GM19099 (cell line): Measurements from ENCODE around the gene LECT2.

Source experiments
- POLR2A ChIP-seq: IDR thresholded peaks from 3 replicates; pipeline ENCODE4 v1.6.1; 2011; ENCODE audit warnings: low read depth; ENCODE audit not compliant: insufficient read length; ENCODE audit errors: extremely low read depth

Gene LECT2

GRCh38 chr5:135964670-135965320, 10.0 kb upstream of the LECT2 start:
- no peak for TF ChIP-seq POLR2A

GRCh38 chr5:135955525-135955924, 742 bp upstream of the LECT2 start:
- TF ChIP-seq POLR2A: no peak

GRCh38 chr5:135953850-135954249, 933 bp downstream of the LECT2 start:
- TF ChIP-seq POLR2A: no peak

GRCh38 chr5:135952683-135953082, 2.1 kb downstream of the LECT2 start:
- TF ChIP-seq POLR2A: no peak

- TF ChIP-seq POLR2A: no peak
Observed at GRCh38 chr5:135951807-135952206, 3.0 kb downstream of the LECT2 start.

GRCh38 chr5:135951257-135951656, 3.5 kb downstream of the LECT2 start:
- TF ChIP-seq POLR2A: no peak

- no peak for TF ChIP-seq POLR2A
Observed at GRCh38 chr5:135950611-135951010, 4.2 kb downstream of the LECT2 start.

- TF ChIP-seq POLR2A: no peak
Observed at GRCh38 chr5:135944967-135945560, 9.7 kb downstream of the LECT2 start.

GRCh38 chr5:135944564-135944963, 10.2 kb downstream of the LECT2 start:
- TF ChIP-seq POLR2A: no peak

- no peak for TF ChIP-seq POLR2A
Observed at GRCh38 chr5:135942202-135942771, 12.5 kb downstream of the LECT2 start.

GRCh38 chr5:135941711-135942110, 13.1 kb downstream of the LECT2 start:
- TF ChIP-seq POLR2A: no peak

- TF ChIP-seq POLR2A: no peak
Observed at GRCh38 chr5:135937245-135937911, 17.4 kb downstream of the LECT2 start.

- TF ChIP-seq POLR2A: no peak
Observed at GRCh38 chr5:135934939-135935338, 19.8 kb downstream of the LECT2 start.

GRCh38 chr5:135930949-135931295, 23.9 kb downstream of the LECT2 start:
- no peak for TF ChIP-seq POLR2A

- TF ChIP-seq POLR2A: no peak
Observed at GRCh38 chr5:135930029-135930948, 24.5 kb downstream of the LECT2 start.
